ENCODE results near the gene RFTN1. TPM values are rescaled to one million over a fixed set of nuclear protein-coding genes. Genes with fewer than 3 reads are reported as not detected.
A peak's percentile ranks its signal among the peaks of the same experiment; 100 is the strongest.

The RFTN1 gene
- total RNA-seq, 1 donor from 2014 or later = 93.7 TPM

DNA sequence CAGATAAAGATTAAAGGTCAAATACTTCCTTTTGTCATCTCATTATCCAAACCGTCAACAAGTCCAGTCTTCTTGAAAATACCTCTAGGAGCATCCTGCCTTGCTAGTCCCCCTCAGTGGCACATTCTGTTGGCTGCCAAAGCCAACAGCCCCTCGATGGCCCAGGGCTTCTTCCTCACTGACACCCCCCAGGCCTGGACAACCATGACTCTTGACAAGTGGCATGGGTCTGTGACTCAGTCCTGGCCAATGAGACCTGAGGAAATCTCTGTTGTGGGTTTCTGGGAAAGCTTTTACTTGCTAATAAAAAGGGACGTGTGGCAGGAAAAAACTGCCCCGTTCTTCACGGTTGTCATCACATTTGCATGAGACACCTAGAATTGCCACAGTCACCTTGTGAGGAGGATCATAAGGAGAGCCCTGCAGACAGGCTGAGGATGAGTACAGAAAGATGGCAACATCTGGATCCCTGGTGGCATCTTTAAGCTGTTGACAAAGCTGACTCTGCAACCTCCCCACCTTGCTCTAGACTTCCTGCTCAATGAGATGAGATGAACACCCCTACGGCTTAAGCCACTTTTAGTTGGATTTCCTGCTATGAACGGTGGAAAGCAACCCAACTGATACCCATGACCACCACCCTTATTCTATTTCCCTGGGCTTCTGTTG, 167.0 kb downstream of the RFTN1 start:
- intact Hi-C loops (cut with micrococcal nuclease) = no loop called here
- peak overlapping the region; percentile 20 for H3K27ac Mint-ChIP-seq
- H3K4me1 Mint-ChIP-seq (ENCODE audit: low read depth) = peaks cover 16% of the 10 kb centered on the region
- H3K36me3 Mint-ChIP-seq (ENCODE audit: low read depth) = peaks cover 86% of the 10 kb centered on the region
- DNase-seq (ENCODE audit: low spot score) = no peak
- H3K4me3 Mint-ChIP-seq (ENCODE audit: low read depth) = no peak overlapping the region
- no peaks in the 10 kb centered on the region for H3K27me3 Mint-ChIP-seq (ENCODE audit: low read depth)
- no peaks in the 10 kb centered on the region for H3K9me3 Mint-ChIP-seq

GRCh38 chr3:16343101-16343500, 170.4 kb downstream of the RFTN1 start:
- Mint-ChIP-seq H3K27me3 (ENCODE audit: low read depth) (no peaks in the 10 kb centered on the region), H3K4me3 (ENCODE audit: low read depth) (no peak overlapping the region), H3K36me3 (ENCODE audit: low read depth) (peaks cover 68% of the 10 kb centered on the region), H3K4me1 (ENCODE audit: low read depth) (peaks cover 36% of the 10 kb centered on the region), H3K27ac (no peak overlapping the region), H3K9me3 (no peaks in the 10 kb centered on the region)
- intact Hi-C loops (cut with micrococcal nuclease) = no loop called here
- DNase-seq (ENCODE audit: low spot score) = no peak

DNA sequence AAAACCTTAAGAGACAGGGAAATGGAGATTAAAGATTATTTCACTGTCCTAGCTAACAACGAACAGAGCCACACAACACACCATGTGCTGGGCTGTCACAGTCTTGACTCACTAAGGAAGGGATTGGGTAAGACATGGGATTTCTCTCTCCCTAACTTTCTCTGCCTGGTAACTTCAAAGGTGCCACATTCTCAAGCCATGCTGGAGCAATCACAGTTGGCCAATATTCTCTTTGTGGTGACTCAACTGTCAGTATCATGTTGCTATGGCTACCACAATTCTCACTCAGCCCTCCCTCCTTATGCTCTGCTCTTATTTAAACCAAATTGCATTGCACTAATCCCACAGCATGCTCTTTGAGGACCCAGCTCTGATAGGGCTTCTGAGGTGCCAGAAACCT, 174.5 kb downstream of the RFTN1 start:
- DNase-seq (ENCODE audit: low spot score) = no peak
- Mint-ChIP-seq H3K27me3 (ENCODE audit: low read depth) (no peaks in the 10 kb centered on the region), H3K9me3 (no peaks in the 10 kb centered on the region), H3K4me3 (ENCODE audit: low read depth) (no peak overlapping the region), H3K36me3 (ENCODE audit: low read depth) (peaks cover 51% of the 10 kb centered on the region), H3K4me1 (ENCODE audit: low read depth) (peaks cover 40% of the 10 kb centered on the region), H3K27ac (peak overlapping the region; percentile 58)
- intact Hi-C loops (cut with micrococcal nuclease) = no loop called here

- Mint-ChIP-seq H3K36me3 (ENCODE audit: low read depth) (peaks cover 47% of the 10 kb centered on the region), H3K27me3 (ENCODE audit: low read depth) (no peaks in the 10 kb centered on the region), H3K9me3 (no peaks in the 10 kb centered on the region), H3K27ac (peak overlapping the region; percentile 65), H3K4me1 (ENCODE audit: low read depth) (peaks cover 30% of the 10 kb centered on the region), H3K4me3 (ENCODE audit: low read depth) (peak overlapping the region; percentile 27)
- intact Hi-C loops (cut with micrococcal nuclease) = no loop called here
- peak; percentile 47 for DNase-seq (ENCODE audit: low spot score)
Measured at GRCh38 chr3:16337856-16338540, 175.5 kb downstream of the RFTN1 start.

DNA sequence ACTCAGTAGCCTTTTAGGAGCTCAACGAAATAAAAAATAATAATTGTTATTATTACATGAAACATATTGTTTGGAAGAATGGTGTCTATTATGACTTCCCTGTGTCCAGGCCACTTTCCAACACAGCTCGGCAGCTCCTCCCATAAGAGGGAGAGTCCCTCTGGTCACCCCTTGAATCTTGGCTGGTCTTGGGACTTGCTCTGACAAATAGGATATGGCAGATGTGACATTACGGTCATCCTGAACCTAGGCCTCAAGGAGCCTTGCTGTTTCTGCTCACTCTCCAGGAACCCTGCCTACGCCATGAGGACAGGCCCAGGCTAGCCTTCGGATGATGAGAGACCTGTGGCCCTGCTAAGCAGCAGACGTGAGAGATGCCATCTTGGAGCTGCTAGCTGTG, 176.7 kb downstream of the RFTN1 start:
- H3K27me3 Mint-ChIP-seq (ENCODE audit: low read depth) = no peaks in the 10 kb centered on the region
- H3K4me1 Mint-ChIP-seq (ENCODE audit: low read depth) = peaks cover 29% of the 10 kb centered on the region
- DNase-seq (ENCODE audit: low spot score) = no peak
- intact Hi-C loops (cut with micrococcal nuclease) = no loop called here
- H3K36me3 Mint-ChIP-seq (ENCODE audit: low read depth) = peaks cover 55% of the 10 kb centered on the region
- no peak overlapping the region for H3K4me3 Mint-ChIP-seq (ENCODE audit: low read depth)
- H3K27ac Mint-ChIP-seq = no peak overlapping the region
- H3K9me3 Mint-ChIP-seq = peaks cover 11% of the 10 kb centered on the region

- Mint-ChIP-seq H3K9me3 (peaks cover 17% of the 10 kb centered on the region), H3K4me1 (ENCODE audit: low read depth) (peaks cover 29% of the 10 kb centered on the region), H3K27me3 (ENCODE audit: low read depth) (no peaks in the 10 kb centered on the region), H3K27ac (no peak overlapping the region), H3K4me3 (ENCODE audit: low read depth) (no peak overlapping the region), H3K36me3 (ENCODE audit: low read depth) (peaks cover 63% of the 10 kb centered on the region)
- intact Hi-C loops (cut with micrococcal nuclease) = no loop called here
- no peak for DNase-seq (ENCODE audit: low spot score)
Measured at GRCh38 chr3:16335772-16336645, 177.5 kb downstream of the RFTN1 start.

- intact Hi-C loops (cut with micrococcal nuclease) = no loop called here
- H3K36me3 Mint-ChIP-seq (ENCODE audit: low read depth) = peaks cover 70% of the 10 kb centered on the region
- no peaks in the 10 kb centered on the region for H3K27me3 Mint-ChIP-seq (ENCODE audit: low read depth)
- peaks cover 29% of the 10 kb centered on the region for H3K4me1 Mint-ChIP-seq (ENCODE audit: low read depth)
- DNase-seq (ENCODE audit: low spot score) = no peak
- no peak overlapping the region for H3K4me3 Mint-ChIP-seq (ENCODE audit: low read depth)
- H3K27ac Mint-ChIP-seq = peak overlapping the region; percentile 55
- peaks cover 17% of the 10 kb centered on the region for H3K9me3 Mint-ChIP-seq
Measured at GRCh38 chr3:16335333-16335732, 178.2 kb downstream of the RFTN1 start.

DNA sequence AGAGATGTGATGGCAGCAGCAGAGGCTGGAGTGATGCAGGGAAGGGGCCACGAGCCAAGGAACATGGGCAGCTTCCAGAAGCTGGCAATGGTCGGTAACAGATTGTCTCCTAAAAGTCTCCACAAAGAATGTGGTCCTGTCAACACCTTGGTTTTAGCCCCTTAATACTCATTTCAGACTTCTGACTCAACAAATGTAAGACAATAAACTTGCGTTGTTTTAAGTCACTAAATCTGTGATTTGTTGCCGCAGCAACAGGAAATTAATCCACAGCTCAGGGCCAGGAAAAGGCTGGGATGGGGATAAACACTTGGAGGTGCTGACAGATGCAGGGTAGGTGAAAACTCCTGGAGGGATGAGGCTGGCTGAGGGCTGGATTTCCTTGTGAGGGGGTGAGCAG, 178.6 kb downstream of the RFTN1 start:
- Mint-ChIP-seq H3K4me1 (ENCODE audit: low read depth) (peaks cover 27% of the 10 kb centered on the region), H3K4me3 (ENCODE audit: low read depth) (no peak overlapping the region), H3K9me3 (peaks cover 17% of the 10 kb centered on the region), H3K27me3 (ENCODE audit: low read depth) (no peaks in the 10 kb centered on the region), H3K27ac (no peak overlapping the region), H3K36me3 (ENCODE audit: low read depth) (peaks cover 71% of the 10 kb centered on the region)
- DNase-seq (ENCODE audit: low spot score) = no peak
- intact Hi-C loops (cut with micrococcal nuclease) = no loop called here

DNA sequence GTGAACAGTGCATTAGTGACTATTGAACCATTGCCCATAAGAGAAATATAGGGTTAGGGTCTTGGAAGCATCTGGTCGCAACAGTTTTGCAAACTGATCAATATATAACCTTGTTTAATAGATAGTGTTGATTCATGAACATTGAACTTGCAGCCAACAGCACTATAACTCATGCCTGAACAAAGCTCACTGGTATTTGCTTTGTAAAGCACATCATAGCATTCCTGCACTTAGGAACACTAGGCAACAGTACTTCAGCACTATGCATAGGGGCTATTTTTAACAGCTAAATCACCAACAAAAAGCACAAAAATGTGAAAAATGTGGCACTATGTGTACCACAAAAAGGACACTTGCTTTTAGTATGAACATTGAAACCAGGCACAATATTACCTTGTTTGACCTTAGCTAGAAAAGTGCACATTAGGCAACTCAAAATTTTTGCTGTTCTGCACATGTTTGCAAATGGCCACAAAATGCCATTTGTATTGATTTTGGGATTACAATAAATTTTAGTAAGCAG, 180.5 kb downstream of the RFTN1 start:
- no peak for DNase-seq (ENCODE audit: low spot score)
- H3K4me3 Mint-ChIP-seq (ENCODE audit: low read depth) = no peak overlapping the region
- H3K36me3 Mint-ChIP-seq (ENCODE audit: low read depth) = peaks cover 75% of the 10 kb centered on the region
- peaks cover 17% of the 10 kb centered on the region for H3K9me3 Mint-ChIP-seq
- no peak overlapping the region for H3K27ac Mint-ChIP-seq
- no peaks in the 10 kb centered on the region for H3K27me3 Mint-ChIP-seq (ENCODE audit: low read depth)
- H3K4me1 Mint-ChIP-seq (ENCODE audit: low read depth) = peaks cover 7% of the 10 kb centered on the region
- intact Hi-C loops (cut with micrococcal nuclease) = no loop called here

DNA sequence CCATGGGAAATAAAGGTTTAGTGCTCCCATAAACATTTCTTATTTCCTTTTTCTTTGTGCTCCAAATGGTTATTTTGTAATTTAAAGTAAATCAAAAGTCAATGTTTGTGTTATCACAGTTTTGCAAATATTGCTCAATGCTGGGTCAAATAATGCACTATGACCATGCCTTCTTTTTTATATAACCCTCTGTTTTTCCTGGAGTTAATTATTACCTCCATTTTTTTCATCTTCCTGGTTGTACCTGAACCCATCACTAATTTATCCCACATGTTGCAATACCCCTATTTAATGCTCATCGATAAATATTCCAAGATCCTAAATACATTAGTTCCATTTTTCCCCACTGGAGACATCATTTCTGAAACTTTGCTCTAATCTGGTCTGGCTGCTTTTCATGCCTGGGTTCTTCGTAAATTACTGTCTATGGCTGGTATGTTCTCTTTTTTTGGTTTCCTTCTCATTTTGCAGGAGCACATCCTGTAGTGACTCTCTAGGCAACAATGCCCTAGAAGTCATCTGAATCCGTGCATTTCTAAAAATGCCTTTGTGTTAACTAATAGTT, 182.1 kb downstream of the RFTN1 start:
- Mint-ChIP-seq H3K9me3 (peaks cover 17% of the 10 kb centered on the region), H3K4me3 (ENCODE audit: low read depth) (no peak overlapping the region), H3K4me1 (ENCODE audit: low read depth) (peaks cover 1% of the 10 kb centered on the region), H3K27me3 (ENCODE audit: low read depth) (no peaks in the 10 kb centered on the region), H3K27ac (no peak overlapping the region), H3K36me3 (ENCODE audit: low read depth) (peaks cover 81% of the 10 kb centered on the region)
- no peak for DNase-seq (ENCODE audit: low spot score)
- intact Hi-C loops (cut with micrococcal nuclease) = no loop called here

GRCh38 chr3:16330351-16330750, 183.1 kb downstream of the RFTN1 start:
- intact Hi-C loops (cut with micrococcal nuclease) = no loop called here
- H3K27me3 Mint-ChIP-seq (ENCODE audit: low read depth) = no peaks in the 10 kb centered on the region

DNA sequence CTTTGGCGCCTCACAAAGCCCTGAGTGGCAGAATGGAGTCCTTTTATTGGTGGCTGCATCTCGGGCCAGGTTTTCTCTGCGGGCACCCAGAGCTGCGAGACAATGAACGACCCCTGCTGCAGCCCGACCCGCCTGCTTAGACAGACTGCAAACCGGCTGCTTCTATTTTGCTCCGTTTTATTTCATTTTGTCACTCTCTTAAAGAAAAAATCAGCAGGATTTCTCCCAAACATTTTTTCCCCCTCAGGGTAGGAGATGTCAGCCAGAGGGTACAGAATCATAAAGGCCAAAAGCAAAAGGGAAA, 183.7 kb downstream of the RFTN1 start:
- H3K4me3 Mint-ChIP-seq (ENCODE audit: low read depth) = no peak overlapping the region
- no peaks in the 10 kb centered on the region for H3K27me3 Mint-ChIP-seq (ENCODE audit: low read depth)
- peaks cover 4% of the 10 kb centered on the region for H3K4me1 Mint-ChIP-seq (ENCODE audit: low read depth)
- no peak for DNase-seq (ENCODE audit: low spot score)
- peaks cover 17% of the 10 kb centered on the region for H3K9me3 Mint-ChIP-seq
- intact Hi-C loops (cut with micrococcal nuclease) = no loop called here
- H3K27ac Mint-ChIP-seq = no peak overlapping the region
- H3K36me3 Mint-ChIP-seq (ENCODE audit: low read depth) = peaks cover 85% of the 10 kb centered on the region

More at GRCh38 chr3:16330351-16330750, 183.1 kb downstream of the RFTN1 start:
- H3K36me3 Mint-ChIP-seq (ENCODE audit: low read depth) = peaks cover 85% of the 10 kb centered on the region
- no peak for DNase-seq (ENCODE audit: low spot score)
- H3K9me3 Mint-ChIP-seq = peaks cover 17% of the 10 kb centered on the region
- peaks cover 1% of the 10 kb centered on the region for H3K4me1 Mint-ChIP-seq (ENCODE audit: low read depth)
- H3K4me3 Mint-ChIP-seq (ENCODE audit: low read depth) = no peak overlapping the region
- H3K27ac Mint-ChIP-seq = no peak overlapping the region
